ENCODE data around the gene RNPS1.
"Not testable (repeated sequence)": the region's sequence is repeated elsewhere in the genome, so short reads cannot be mapped to it uniquely, and the experiment has no call there.

The RNPS1 gene

DNA sequence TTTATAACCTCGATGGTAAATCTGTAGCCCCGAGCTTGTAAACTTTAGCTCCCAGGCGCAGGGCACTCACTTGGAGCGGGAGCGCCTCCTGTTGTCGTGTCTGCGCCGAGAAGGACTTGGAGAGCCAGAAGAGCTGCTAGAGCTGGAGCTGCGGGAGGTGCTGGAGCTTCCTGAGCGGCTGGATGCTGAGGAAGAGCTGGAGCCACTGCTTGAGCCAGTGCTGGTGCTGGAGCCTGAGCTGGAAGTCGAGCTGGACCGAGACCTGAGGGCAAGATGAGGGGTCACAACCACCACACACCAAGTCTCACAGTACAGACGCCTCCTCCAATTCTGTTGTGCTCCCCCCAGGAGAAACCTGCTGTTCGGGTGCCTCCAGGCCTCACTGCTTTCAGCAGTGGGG, 4.9 kb downstream of the RNPS1 start:
- H3K27ac ChIP-seq (ENCODE audit: low read length); H3K4me3 ChIP-seq (ENCODE audit: low read length); DNase-seq; H3K9me2 ChIP-seq (replicated peaks; ENCODE audit: insufficient read depth, low read length); H3K9ac ChIP-seq (ENCODE audit: low read length); H3K9me3 ChIP-seq (replicated peaks; ENCODE audit: insufficient read depth, low read length); H3F3A ChIP-seq (ENCODE audit: insufficient read depth, low read length); H3K4me1 ChIP-seq (ENCODE audit: low read length); H3K27me3 ChIP-seq (replicated peaks; ENCODE audit: insufficient read depth, low read length); H2AFZ ChIP-seq (ENCODE audit: low read length); H3K4me2 ChIP-seq (ENCODE audit: low read depth, low read length): not testable (repeated sequence)
- H3K79me2 ChIP-seq (ENCODE audit: low read length): peaks cover 96% of the 10 kb centered on the region
- peaks cover 34% of the 10 kb centered on the region for H4K20me1 ChIP-seq (ENCODE audit: insufficient read depth, low read length)
- peaks cover 26% of the 10 kb centered on the region for H3K36me3 ChIP-seq (replicated peaks; ENCODE audit: insufficient read depth, low read length)

DNA sequence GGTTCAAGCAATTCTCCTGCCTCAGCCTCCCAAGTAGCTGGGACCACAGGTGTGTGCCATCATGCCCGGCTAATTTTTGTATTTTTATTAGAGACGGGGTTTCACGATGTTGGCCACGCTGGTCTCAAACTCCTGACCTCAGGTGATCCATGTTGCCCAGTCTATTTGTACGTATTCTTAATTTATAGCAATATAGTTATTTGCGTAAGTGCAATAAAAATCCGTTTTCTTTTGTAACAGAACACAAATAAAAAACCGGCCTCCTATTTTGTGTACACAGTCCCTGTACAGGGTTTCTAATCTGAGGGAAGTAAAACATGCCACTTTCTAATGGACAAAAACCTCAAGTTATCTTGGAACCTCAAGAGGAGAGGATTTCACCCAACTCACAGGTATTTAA, 7.7 kb downstream of the RNPS1 start:
- no peaks in the 10 kb centered on the region for H3K4me1 ChIP-seq (ENCODE audit: low read length)
- no peaks in the 10 kb centered on the region for H3K9me3 ChIP-seq (replicated peaks; ENCODE audit: insufficient read depth, low read length)
- H3K27me3 ChIP-seq (replicated peaks; ENCODE audit: insufficient read depth, low read length): no peaks in the 10 kb centered on the region
- no peak overlapping the region for H3K9ac ChIP-seq (ENCODE audit: low read length)
- H3K4me3 ChIP-seq (ENCODE audit: low read length): no peak overlapping the region
- TF ChIP-seq, protein P1, sequence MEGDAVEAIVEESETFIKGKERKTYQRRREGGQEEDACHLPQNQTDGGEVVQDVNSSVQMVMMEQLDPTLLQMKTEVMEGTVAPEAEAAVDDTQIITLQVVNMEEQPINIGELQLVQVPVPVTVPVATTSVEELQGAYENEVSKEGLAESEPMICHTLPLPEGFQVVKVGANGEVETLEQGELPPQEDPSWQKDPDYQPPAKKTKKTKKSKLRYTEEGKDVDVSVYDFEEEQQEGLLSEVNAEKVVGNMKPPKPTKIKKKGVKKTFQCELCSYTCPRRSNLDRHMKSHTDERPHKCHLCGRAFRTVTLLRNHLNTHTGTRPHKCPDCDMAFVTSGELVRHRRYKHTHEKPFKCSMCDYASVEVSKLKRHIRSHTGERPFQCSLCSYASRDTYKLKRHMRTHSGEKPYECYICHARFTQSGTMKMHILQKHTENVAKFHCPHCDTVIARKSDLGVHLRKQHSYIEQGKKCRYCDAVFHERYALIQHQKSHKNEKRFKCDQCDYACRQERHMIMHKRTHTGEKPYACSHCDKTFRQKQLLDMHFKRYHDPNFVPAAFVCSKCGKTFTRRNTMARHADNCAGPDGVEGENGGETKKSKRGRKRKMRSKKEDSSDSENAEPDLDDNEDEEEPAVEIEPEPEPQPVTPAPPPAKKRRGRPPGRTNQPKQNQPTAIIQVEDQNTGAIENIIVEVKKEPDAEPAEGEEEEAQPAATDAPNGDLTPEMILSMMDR (IDR thresholded peaks at IDR 0.05; ENCODE audit: low read length): no peak
- TF ChIP-seq EZH2 (optimal IDR thresholded peaks at IDR 0.05; ENCODE audit: low read depth, low read length): no peak
- TF ChIP-seq EZH2phosphoT487 (IDR thresholded peaks at IDR 0.05; ENCODE audit: low read length): no peak
- H3K4me2 ChIP-seq (ENCODE audit: low read depth, low read length): no peak overlapping the region
- no peak overlapping the region for H2AFZ ChIP-seq (ENCODE audit: low read length)
- H4K20me1 ChIP-seq (ENCODE audit: insufficient read depth, low read length): peaks cover 21% of the 10 kb centered on the region
- peaks cover 96% of the 10 kb centered on the region for H3K79me2 ChIP-seq (ENCODE audit: low read length)
- no peak for DNase-seq
- no peak overlapping the region for H3K27ac ChIP-seq (ENCODE audit: low read length)
- H3F3A ChIP-seq (ENCODE audit: insufficient read depth, low read length): 0 out of 2 replicates have a peak, but pooled peaks cover 4% of the 10 kb centered on the region
- peaks cover 47% of the 10 kb centered on the region for H3K36me3 ChIP-seq (replicated peaks; ENCODE audit: insufficient read depth, low read length)
- H3K9me2 ChIP-seq (replicated peaks; ENCODE audit: insufficient read depth, low read length): no peaks in the 10 kb centered on the region

DNA sequence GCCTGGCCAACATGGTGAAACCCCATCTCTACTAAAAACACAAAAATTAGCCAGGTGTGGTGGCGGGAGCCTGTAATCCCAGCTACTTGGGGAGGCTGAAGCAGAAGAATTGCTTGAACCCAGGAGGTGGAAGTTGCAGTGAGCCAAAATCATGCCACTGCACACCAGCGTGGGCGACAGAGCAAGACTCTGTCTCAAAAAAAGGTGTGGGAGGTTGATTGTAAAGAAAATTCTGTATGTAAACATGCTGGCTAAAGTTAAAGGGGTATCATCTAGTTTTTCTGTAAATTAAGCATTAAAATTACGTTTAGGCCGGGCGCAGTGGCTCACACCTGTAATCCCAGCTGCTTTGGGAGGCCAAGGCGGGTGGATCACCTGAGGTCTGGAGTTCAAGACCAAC, 9.4 kb downstream of the RNPS1 start:
- not testable (repeated sequence) for H2AFZ ChIP-seq (ENCODE audit: low read length); H3K27me3 ChIP-seq (replicated peaks; ENCODE audit: insufficient read depth, low read length); DNase-seq; H3K4me3 ChIP-seq (ENCODE audit: low read length); H3K27ac ChIP-seq (ENCODE audit: low read length); H3K4me2 ChIP-seq (ENCODE audit: low read depth, low read length); H3K9me2 ChIP-seq (replicated peaks; ENCODE audit: insufficient read depth, low read length); H3K9me3 ChIP-seq (replicated peaks; ENCODE audit: insufficient read depth, low read length); H3F3A ChIP-seq (ENCODE audit: insufficient read depth, low read length); H3K9ac ChIP-seq (ENCODE audit: low read length); H3K4me1 ChIP-seq (ENCODE audit: low read length); H4K20me1 ChIP-seq (ENCODE audit: insufficient read depth, low read length)
- Histone ChIP-seq H3K36me3 (replicated peaks; ENCODE audit: insufficient read depth, low read length) (peaks cover 50% of the 10 kb centered on the region), H3K79me2 (ENCODE audit: low read length) (peaks cover 83% of the 10 kb centered on the region)

DNA sequence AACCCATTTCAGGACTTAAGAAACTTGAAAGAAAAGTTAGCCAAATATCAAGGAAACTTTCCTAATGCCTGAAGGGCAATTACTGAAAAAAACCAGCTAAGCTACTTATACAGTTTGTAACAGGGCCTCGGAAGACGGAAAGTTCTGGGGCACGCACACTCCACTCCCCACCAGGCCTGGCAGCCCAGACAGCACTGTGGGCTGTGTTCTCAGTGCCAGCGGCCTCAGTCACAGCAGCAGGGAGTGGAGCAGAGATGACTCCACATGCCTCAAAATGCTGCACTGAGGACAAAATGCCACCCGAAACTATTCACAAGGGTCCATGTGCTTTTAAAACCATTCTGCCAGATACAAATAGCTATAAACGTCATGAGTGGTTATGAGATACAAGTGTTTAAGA, 10.2 kb downstream of the RNPS1 start:
- no peak overlapping the region for H3K27ac ChIP-seq (ENCODE audit: low read length)
- no peak overlapping the region for H2AFZ ChIP-seq (ENCODE audit: low read length)
- no peaks in the 10 kb centered on the region for H3K27me3 ChIP-seq (replicated peaks; ENCODE audit: insufficient read depth, low read length)
- H3K4me3 ChIP-seq (ENCODE audit: low read length): no peak overlapping the region
- H4K20me1 ChIP-seq (ENCODE audit: insufficient read depth, low read length): no peaks in the 10 kb centered on the region
- peaks cover 75% of the 10 kb centered on the region for H3K79me2 ChIP-seq (ENCODE audit: low read length)
- H3K4me1 ChIP-seq (ENCODE audit: low read length): no peaks in the 10 kb centered on the region
- H3K36me3 ChIP-seq (replicated peaks; ENCODE audit: insufficient read depth, low read length): peaks cover 50% of the 10 kb centered on the region
- no peak for DNase-seq
- peaks cover 13% of the 10 kb centered on the region; the same call in 1 of the 2 replicates for H3F3A ChIP-seq (ENCODE audit: insufficient read depth, low read length)
- no peaks in the 10 kb centered on the region for H3K9me2 ChIP-seq (replicated peaks; ENCODE audit: insufficient read depth, low read length)
- TF ChIP-seq EZH2phosphoT487 (IDR thresholded peaks at IDR 0.05; ENCODE audit: low read length) (no peak), EZH2 (optimal IDR thresholded peaks at IDR 0.05; ENCODE audit: low read depth, low read length) (no peak)
- TF ChIP-seq, protein P1 (IDR thresholded peaks at IDR 0.05; ENCODE audit: low read length): no peak
- no peak overlapping the region for H3K9ac ChIP-seq (ENCODE audit: low read length)
- no peaks in the 10 kb centered on the region for H3K9me3 ChIP-seq (replicated peaks; ENCODE audit: insufficient read depth, low read length)
- H3K4me2 ChIP-seq (ENCODE audit: low read depth, low read length): no peak overlapping the region

Measured in MM.1S (cell line).